Measurements from ENCODE around the gene ENTPD5.
"Not testable (repeated sequence)": the region's sequence is repeated elsewhere in the genome, so short reads cannot be mapped to it uniquely, and the experiment has no call there.

Gene ENTPD5

DNA sequence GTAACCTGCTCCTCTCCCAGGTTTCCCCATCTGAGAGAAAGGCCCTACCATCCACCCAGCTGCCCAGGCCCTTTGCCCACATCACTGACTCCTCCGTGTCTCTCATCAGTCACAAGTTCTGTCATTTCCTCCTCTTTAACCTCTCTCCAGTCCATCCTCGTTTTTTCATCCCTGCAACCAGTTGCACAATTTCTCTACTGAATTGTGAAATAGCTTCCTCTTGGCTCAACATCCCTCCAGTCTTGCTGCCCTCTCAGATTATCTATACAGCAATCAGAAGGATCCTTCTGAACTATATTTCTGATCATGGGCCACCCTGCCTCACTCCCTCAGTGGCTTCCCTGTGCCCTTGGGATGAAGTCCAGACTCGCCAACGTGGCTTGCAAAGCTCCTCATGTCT, 76.0 kb downstream of the ENTPD5 start:
- DNase-seq (ENCODE audit: low read depth): no peak

- DNase-seq (ENCODE audit: low read depth): no peak
Measured at GRCh38 chr14:73942180-73942579, 76.9 kb downstream of the ENTPD5 start.

GRCh38 chr14:73937012-73937411, 82.1 kb downstream of the ENTPD5 start:
- no peak for DNase-seq (ENCODE audit: low read depth)

DNA sequence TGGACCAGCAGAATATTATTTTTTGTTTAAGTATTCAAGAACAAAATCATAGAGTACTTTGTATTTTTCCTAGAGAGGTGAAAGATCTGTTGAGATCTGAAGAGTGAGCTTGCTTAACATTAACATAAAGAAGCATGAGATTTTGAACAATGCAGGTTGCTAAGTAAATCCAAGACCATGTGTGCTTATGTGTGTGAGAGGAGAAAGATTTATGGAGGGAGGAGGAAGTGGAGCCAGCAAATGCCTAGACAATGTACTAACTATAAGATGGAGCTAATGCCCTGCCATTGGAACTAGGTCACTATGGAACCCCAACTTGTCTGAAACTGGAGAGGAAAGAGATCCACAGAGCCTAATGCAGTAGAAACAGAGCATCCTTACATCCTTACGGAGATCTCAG, 82.5 kb downstream of the ENTPD5 start:
- no peak for DNase-seq (ENCODE audit: low read depth)

DNA sequence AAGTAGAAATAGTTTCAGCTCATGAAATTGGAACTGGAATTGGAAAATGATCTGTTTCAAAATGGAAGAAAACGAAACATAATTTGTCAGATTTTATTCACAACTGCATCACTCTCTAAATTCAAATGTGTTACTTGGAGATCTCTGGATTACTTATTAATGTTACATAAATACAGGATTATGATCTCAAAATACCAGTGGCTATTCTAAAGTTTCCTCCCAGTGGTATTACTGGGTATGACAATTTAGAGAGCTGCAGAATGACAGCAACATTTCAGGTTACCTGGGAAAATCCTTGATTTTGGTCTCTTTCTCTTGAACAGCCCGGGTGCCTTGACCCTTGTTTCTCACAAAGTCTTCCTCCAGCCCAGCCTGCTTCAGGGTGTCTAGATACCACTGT, 83.4 kb downstream of the ENTPD5 start:
- DNase-seq (ENCODE audit: low read depth): no peak

DNA sequence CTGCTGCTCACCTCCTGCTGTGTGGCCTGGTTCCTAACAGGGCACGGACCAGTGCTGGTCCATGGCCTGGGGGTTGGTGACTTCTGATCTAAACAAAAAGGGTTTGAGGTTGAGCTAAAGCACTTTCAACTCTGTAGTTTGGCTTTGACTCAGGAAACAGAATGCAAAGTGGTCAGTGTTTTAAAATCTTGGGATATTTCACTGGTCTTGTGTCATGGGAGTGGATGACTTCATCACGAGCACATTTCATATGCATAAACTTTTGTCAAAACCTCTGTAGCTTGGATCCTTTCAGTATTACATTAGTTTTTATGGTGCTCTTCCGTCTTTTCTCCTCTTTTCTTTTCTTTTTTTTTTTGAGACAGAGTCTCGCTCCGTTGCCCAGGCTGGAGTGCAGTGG, 94.8 kb downstream of the ENTPD5 start:
- no peak for DNase-seq (ENCODE audit: low read depth)

GRCh38 chr14:73919457-73919856, 99.6 kb downstream of the ENTPD5 start:
- not testable (repeated sequence) for DNase-seq (ENCODE audit: low read depth)

DNA sequence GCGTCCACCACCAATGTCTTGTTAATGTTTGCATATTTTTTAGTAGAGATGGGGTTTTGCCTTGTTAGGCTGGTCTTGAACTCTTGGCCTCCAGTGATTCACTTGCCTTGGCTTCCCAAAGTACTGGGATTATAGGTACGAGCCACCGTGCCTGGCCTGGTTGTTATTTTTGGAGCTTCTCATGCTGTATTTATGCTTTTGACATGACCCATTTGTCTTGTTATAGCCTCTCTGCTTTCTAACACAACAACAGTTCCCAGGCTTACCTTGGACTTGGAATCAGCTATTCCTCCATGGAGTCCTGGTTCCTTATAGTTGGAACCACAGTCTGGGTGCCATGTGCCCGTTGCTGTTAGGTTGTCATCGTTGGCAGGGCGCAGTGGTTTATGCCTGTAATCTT, 102.8 kb downstream of the ENTPD5 start:
- no peak for DNase-seq (ENCODE audit: low read depth)

GRCh38 chr14:73913256-73913655, 105.8 kb downstream of the ENTPD5 start:
- no peak for DNase-seq (ENCODE audit: low read depth)

GRCh38 chr14:73909681-73910080, 109.4 kb downstream of the ENTPD5 start:
- DNase-seq (ENCODE audit: low read depth): no peak
